ENCODE results near the gene ATL1. TPM values are rescaled to one million over a fixed set of nuclear protein-coding genes. Genes with fewer than 3 reads are reported as not detected.
A peak's percentile ranks its signal among the peaks of the same experiment; 100 is the strongest.
"Not testable (repeated sequence)": the region's sequence is repeated elsewhere in the genome, so short reads cannot be mapped to it uniquely, and the experiment has no call there.

ATL1 gene
- total and polyA plus RNA-seq, 4 donors: 3.9 to 11.0 (median 8.6) TPM

DNA sequence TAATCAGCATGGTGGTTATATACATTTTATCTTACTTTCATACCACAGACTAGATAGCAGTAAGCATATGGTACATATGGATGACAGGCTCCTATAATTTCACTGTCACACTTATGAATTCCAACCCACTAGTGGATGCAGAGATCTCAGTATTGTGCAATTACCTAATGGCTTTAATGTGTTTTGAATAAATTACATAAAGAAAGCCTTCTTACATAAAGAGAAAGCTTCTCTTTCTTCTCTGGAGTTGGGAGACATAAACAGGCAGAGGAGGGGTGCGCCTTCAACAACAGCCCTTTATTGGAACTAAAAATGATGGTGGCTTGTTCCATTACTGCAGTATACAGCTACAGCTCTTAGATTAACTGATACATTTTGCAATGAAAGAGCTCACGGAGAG lies 55.6 kb downstream of the ATL1 start:
- DNase-seq (no peak), ATAC-seq (ENCODE audit: low FRiP score) (no peak)
- H3K4me1 ChIP-seq (ENCODE audit: control insufficient read depth in 1 of 2, insufficient read depth in 2 of 2, low read length in 2 of 2): no peaks in the 10 kb centered on the region
- no peaks in the 10 kb centered on the region for H3K27me3 ChIP-seq (ENCODE audit: control insufficient read depth in 1 of 2, insufficient read depth in 2 of 2, low read length in 1 of 2)
- no peaks in the 10 kb centered on the region for H3K36me3 ChIP-seq (ENCODE audit: control insufficient read depth in 1 of 2, insufficient read depth in 2 of 2, low read length in 1 of 2)
- WGBS, 2 donors: 98 to 99% methylated on average over 2 of the region's 2 CpGs
- H3K27ac ChIP-seq (ENCODE audit: low read depth in 1 of 2, low read length in 2 of 2): no peak overlapping the region
- intact Hi-C loops (cut with DNase I): loop anchor here (5.0 kb wide), 2 partner anchors 157 to 162 kb away; no protein-coding TSS in a partner anchor
- H3K4me3 ChIP-seq (ENCODE audit: low read length in 2 of 2): no peak overlapping the region
- no peaks in the 10 kb centered on the region for H3K9me3 ChIP-seq (ENCODE audit: control insufficient read depth, low read length)

DNA sequence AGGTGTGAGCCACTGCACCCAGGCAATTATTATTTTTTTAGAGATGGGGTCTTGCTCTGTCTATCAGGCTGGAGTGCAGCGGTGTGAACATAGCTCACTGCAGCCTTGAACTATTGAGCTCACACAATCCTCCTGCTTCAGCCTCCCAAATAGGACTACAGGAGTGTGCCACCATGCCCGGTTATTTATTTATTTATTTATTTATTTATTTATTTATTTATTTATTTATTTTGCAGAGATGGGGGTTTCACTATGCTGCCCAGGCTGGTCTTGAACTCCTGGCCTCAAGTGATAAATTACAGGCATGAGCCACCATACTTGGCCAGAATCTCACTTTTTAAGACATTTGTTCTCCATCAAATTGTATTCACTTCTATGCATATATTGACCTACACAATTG lies 56.3 kb downstream of the ATL1 start:
- no peak for ATAC-seq (ENCODE audit: low FRiP score)
- WGBS, 2 donors: 95 to 98% methylated on average over 2 of the region's 2 CpGs
- no peaks in the 10 kb centered on the region for H3K4me1 ChIP-seq (ENCODE audit: control insufficient read depth in 1 of 2, insufficient read depth in 2 of 2, low read length in 2 of 2)
- H3K27ac ChIP-seq (ENCODE audit: low read depth in 1 of 2, low read length in 2 of 2): no peak overlapping the region
- no peak for DNase-seq
- no peaks in the 10 kb centered on the region for H3K36me3 ChIP-seq (ENCODE audit: control insufficient read depth in 1 of 2, insufficient read depth in 2 of 2, low read length in 1 of 2)
- H3K27me3 ChIP-seq (ENCODE audit: control insufficient read depth in 1 of 2, insufficient read depth in 2 of 2, low read length in 1 of 2): no peaks in the 10 kb centered on the region
- no peak overlapping the region for H3K4me3 ChIP-seq (ENCODE audit: low read length in 2 of 2)
- intact Hi-C loops (cut with DNase I): loop anchor here (5.0 kb wide), 2 partner anchors 156 to 161 kb away; no protein-coding TSS in a partner anchor
- H3K9me3 ChIP-seq (ENCODE audit: control insufficient read depth, low read length): no peaks in the 10 kb centered on the region

DNA sequence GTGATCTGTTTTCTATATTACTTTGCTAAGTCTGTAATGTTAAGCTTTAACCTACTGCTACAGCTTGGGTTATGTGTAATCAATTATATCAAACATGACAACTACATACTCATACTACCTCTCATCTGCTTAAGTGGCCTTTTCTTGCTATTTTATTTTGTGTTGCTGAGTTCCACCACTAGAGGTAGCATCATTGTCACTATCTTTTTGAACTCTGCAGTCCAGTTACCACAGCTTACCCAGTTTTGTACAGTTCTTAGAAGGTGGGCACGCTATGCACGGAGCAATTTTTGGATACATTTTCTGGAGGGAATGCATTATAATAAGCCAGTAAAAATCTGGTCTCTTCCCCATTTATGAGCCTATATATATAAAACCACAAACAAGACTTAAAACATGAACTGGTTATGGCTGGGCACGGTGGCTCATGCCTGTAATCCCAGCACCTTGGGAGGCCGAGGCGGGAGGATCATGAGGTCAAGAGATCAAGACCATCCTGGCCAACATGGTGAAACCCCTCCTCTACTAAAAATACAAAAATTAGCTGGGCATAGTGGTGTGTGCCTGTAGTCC lies 59.7 kb downstream of the ATL1 start:
- Histone ChIP-seq H3K4me3 (ENCODE audit: low read length in 2 of 2) (no peak overlapping the region), H3K9me3 (ENCODE audit: control insufficient read depth, low read length) (no peaks in the 10 kb centered on the region), H3K4me1 (ENCODE audit: control insufficient read depth in 1 of 2, insufficient read depth in 2 of 2, low read length in 2 of 2) (no peaks in the 10 kb centered on the region), H3K27me3 (ENCODE audit: control insufficient read depth in 1 of 2, insufficient read depth in 2 of 2, low read length in 1 of 2) (no peaks in the 10 kb centered on the region), H3K36me3 (ENCODE audit: control insufficient read depth in 1 of 2, insufficient read depth in 2 of 2, low read length in 1 of 2) (no peaks in the 10 kb centered on the region), H3K27ac (ENCODE audit: low read depth in 1 of 2, low read length in 2 of 2) (no peak overlapping the region)
- intact Hi-C loops (cut with DNase I): loop anchor here (5.0 kb wide), 2 partner anchors 153 to 158 kb away; no protein-coding TSS in a partner anchor
- DNase-seq: no peak
- WGBS, 2 donors: 73 to 77% methylated on average over 5 of the region's 5 CpGs
- peak; percentile 57 for ATAC-seq (ENCODE audit: low FRiP score)

DNA sequence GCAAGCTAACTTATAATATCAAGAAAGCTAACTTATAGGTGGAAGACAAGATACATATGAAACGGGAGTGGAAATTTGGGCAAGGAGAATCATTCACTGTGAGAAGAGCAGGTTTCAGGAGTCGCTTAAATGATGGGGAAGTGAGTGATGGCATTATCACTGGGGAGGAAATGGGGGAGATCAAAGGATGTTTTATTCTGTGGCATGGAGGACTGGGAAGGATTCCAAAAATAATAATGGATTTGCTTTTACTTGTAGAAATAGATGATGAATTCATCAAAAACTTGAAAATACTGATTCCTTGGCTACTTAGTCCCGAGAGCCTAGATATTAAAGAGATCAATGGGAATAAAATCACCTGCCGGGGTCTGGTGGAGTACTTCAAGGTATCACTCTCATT lies 60.4 kb downstream of the ATL1 start:
- Histone ChIP-seq H3K4me1 (ENCODE audit: control insufficient read depth in 1 of 2, insufficient read depth in 2 of 2, low read length in 2 of 2) (no peaks in the 10 kb centered on the region), H3K27me3 (ENCODE audit: control insufficient read depth in 1 of 2, insufficient read depth in 2 of 2, low read length in 1 of 2) (no peaks in the 10 kb centered on the region), H3K27ac (ENCODE audit: low read depth in 1 of 2, low read length in 2 of 2) (no peak overlapping the region), H3K9me3 (ENCODE audit: control insufficient read depth, low read length) (no peaks in the 10 kb centered on the region), H3K36me3 (ENCODE audit: control insufficient read depth in 1 of 2, insufficient read depth in 2 of 2, low read length in 1 of 2) (peaks cover 0 to 2% of the 10 kb centered on the region in 2 donors), H3K4me3 (ENCODE audit: low read length in 2 of 2) (no peak overlapping the region)
- no peak for DNase-seq
- intact Hi-C loops (cut with DNase I): no loop called here
- ATAC-seq (ENCODE audit: low FRiP score): no peak
- WGBS, 2 donors: 84 to 87% methylated on average over 4 of the region's 4 CpGs

DNA sequence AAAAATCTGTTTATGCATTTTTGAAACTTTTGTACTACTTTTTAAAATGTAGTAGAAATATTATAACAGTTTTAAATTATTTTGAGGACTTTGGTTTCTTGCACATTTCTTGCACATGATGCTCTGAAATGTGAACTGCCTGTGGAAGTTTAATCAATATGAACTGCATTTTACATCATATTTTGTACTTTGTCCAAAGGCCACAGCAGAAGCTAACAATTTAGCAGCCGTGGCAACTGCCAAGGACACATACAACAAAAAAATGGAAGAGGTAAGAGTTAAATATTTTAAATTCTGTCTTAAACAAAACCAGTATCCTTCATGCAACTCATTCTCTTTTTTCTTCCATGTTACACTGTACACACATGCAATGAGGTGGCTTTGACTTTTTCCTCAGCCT lies 63.0 kb downstream of the ATL1 start:
- intact Hi-C loops (cut with DNase I): no loop called here

DNA sequence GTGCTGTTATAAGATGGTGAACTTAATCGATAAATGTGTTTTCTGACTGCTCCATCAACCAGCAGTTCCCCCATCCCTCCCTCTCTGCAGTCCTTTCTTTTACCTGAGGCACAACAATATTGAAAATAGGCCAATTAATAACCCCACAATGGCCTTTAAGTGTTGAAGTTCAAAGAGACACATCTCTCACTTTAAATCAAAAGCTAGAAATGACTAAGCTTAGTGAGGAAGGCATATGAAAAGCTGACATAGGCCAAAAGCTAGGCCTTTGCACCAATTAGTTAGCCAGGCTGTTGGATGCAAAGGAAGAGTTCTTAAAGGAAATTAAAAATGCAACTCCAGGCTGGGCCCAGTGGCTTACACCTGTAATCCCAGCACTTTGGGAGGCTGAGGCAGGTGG lies 64.5 kb downstream of the ATL1 start:
- 93 to 100% methylated on average over 1 of the region's 1 CpG for WGBS, 2 donors
- DNase-seq: no peak
- Histone ChIP-seq H3K36me3 (ENCODE audit: control insufficient read depth in 1 of 2, insufficient read depth in 2 of 2, low read length in 1 of 2) (peaks cover 0 to 2% of the 10 kb centered on the region in 2 donors), H3K4me3 (ENCODE audit: low read length in 2 of 2) (no peak overlapping the region), H3K27me3 (ENCODE audit: control insufficient read depth in 1 of 2, insufficient read depth in 2 of 2, low read length in 1 of 2) (no peaks in the 10 kb centered on the region), H3K9me3 (ENCODE audit: control insufficient read depth, low read length) (no peaks in the 10 kb centered on the region), H3K4me1 (ENCODE audit: control insufficient read depth in 1 of 2, insufficient read depth in 2 of 2, low read length in 2 of 2) (no peaks in the 10 kb centered on the region), H3K27ac (ENCODE audit: low read depth in 1 of 2, low read length in 2 of 2) (no peak overlapping the region)
- intact Hi-C loops (cut with DNase I): no loop called here
- no peak for ATAC-seq (ENCODE audit: low FRiP score)

More for the DNA sequence above, 63.0 kb downstream of the ATL1 start:
- no peaks in the 10 kb centered on the region for H3K4me1 ChIP-seq (ENCODE audit: control insufficient read depth in 1 of 2, insufficient read depth in 2 of 2, low read length in 2 of 2)
- ATAC-seq (ENCODE audit: low FRiP score) (no peak), DNase-seq (no peak)
- H3K27me3 ChIP-seq (ENCODE audit: control insufficient read depth in 1 of 2, insufficient read depth in 2 of 2, low read length in 1 of 2): no peaks in the 10 kb centered on the region
- H3K4me3 ChIP-seq (ENCODE audit: low read length in 2 of 2): no peak overlapping the region
- H3K27ac ChIP-seq (ENCODE audit: low read depth in 1 of 2, low read length in 2 of 2): no peak overlapping the region
- 38 to 72% methylated on average over 1 of the region's 1 CpG for WGBS, 2 donors
- peaks cover 0 to 2% of the 10 kb centered on the region in 2 donors for H3K36me3 ChIP-seq (ENCODE audit: control insufficient read depth in 1 of 2, insufficient read depth in 2 of 2, low read length in 1 of 2)
- H3K9me3 ChIP-seq (ENCODE audit: control insufficient read depth, low read length): no peaks in the 10 kb centered on the region

GRCh38 chr14:50624947-50625346 lies 65.0 kb downstream of the ATL1 start:
- 96 to 97% methylated on average over 4 of the region's 4 CpGs for WGBS, 2 donors
- H3K36me3 ChIP-seq (ENCODE audit: control insufficient read depth in 1 of 2, insufficient read depth in 2 of 2, low read length in 1 of 2); H3K27ac ChIP-seq (ENCODE audit: low read depth in 1 of 2, low read length in 2 of 2); H3K4me1 ChIP-seq (ENCODE audit: control insufficient read depth in 1 of 2, insufficient read depth in 2 of 2, low read length in 2 of 2); H3K4me3 ChIP-seq (ENCODE audit: low read length in 2 of 2); DNase-seq; H3K9me3 ChIP-seq (ENCODE audit: control insufficient read depth, low read length); ATAC-seq (ENCODE audit: low FRiP score); H3K27me3 ChIP-seq (ENCODE audit: control insufficient read depth in 1 of 2, insufficient read depth in 2 of 2, low read length in 1 of 2); intact Hi-C loops (cut with DNase I): not testable (repeated sequence)

DNA sequence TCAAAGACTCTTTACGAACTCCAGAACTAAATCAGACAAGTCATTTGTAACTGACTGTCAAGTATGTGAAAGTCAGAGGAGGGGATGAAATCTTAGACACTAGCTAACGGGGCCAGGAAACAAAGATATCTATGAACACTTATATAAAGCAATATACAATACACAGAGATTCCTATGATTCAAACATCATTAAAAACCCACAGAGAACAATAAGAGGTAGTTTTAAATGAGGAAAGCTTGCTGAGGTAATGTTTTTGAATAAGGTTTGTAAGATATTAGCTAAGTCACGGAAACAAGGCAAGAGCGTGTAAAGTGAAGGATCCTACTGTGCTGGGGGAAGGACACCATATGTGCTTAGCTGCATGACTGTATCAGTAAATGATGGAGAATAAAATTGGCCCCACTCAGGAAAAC lies 71.5 kb downstream of the ATL1 start:
- no peak overlapping the region for H3K4me3 ChIP-seq (ENCODE audit: low read length in 2 of 2)
- ATAC-seq (ENCODE audit: low FRiP score) (no peak), DNase-seq (no peak)
- H3K4me1 ChIP-seq (ENCODE audit: control insufficient read depth in 1 of 2, insufficient read depth in 2 of 2, low read length in 2 of 2): peaks cover 0 to 4% of the 10 kb centered on the region in 2 donors
- H3K27me3 ChIP-seq (ENCODE audit: control insufficient read depth in 1 of 2, insufficient read depth in 2 of 2, low read length in 1 of 2): no peaks in the 10 kb centered on the region
- intact Hi-C loops (cut with DNase I): no loop called here
- WGBS, 2 donors: 14 to 25% methylated on average over 4 of the region's 4 CpGs
- H3K36me3 ChIP-seq (ENCODE audit: control insufficient read depth in 1 of 2, insufficient read depth in 2 of 2, low read length in 1 of 2): no peaks in the 10 kb centered on the region
- H3K27ac ChIP-seq (ENCODE audit: low read depth in 1 of 2, low read length in 2 of 2): no peak overlapping the region
- no peaks in the 10 kb centered on the region for H3K9me3 ChIP-seq (ENCODE audit: control insufficient read depth, low read length)

- WGBS, 2 donors: 79 to 85% methylated on average over 4 of the region's 4 CpGs
- no peaks in the 10 kb centered on the region for H3K9me3 ChIP-seq (ENCODE audit: control insufficient read depth, low read length)
- H3K27me3 ChIP-seq (ENCODE audit: control insufficient read depth in 1 of 2, insufficient read depth in 2 of 2, low read length in 1 of 2): no peaks in the 10 kb centered on the region
- DNase-seq (no peak), ATAC-seq (ENCODE audit: low FRiP score) (no peak)
- H3K36me3 ChIP-seq (ENCODE audit: control insufficient read depth in 1 of 2, insufficient read depth in 2 of 2, low read length in 1 of 2): peaks cover 0 to 2% of the 10 kb centered on the region in 2 donors
- intact Hi-C loops (cut with DNase I): no loop called here
- H3K4me3 ChIP-seq (ENCODE audit: low read length in 2 of 2): no peak overlapping the region
- no peak overlapping the region for H3K27ac ChIP-seq (ENCODE audit: low read depth in 1 of 2, low read length in 2 of 2)
- peaks cover 0 to 4% of the 10 kb centered on the region in 2 donors for H3K4me1 ChIP-seq (ENCODE audit: control insufficient read depth in 1 of 2, insufficient read depth in 2 of 2, low read length in 2 of 2)
These were observed 74.0 kb downstream of the ATL1 start for GRCh38 chr14:50633954-50634353.

Data from aorta (tissue), 5 donors.